Ovary (tissue), 9 donors: ENCODE measurements around the gene PKD1L1. TPM values are rescaled to one million over a fixed set of nuclear protein-coding genes. Genes with fewer than 3 reads are reported as not detected.

Experiments
- DNase-seq, 5 donors: peaks; one replicate each; pipeline ENCODE4 v3.0.0-alpha.2; 2019 to 2020
- H3K27ac ChIP-seq, 2 donors: fragments of 200-600 bp; one replicate each; pipeline versions ENCODE4 v1.5.1 to v1.8.0; 2019 to 2022
- H3K27me3 ChIP-seq: fragments of 200-600 bp; one replicate; pipeline ENCODE4 v1.8.0; 2022
- H3K36me3 ChIP-seq: fragments of 200-600 bp; sonication (generic); one replicate; pipeline ENCODE4 v1.5.1; 2019
- H3K4me1 ChIP-seq: one replicate; pipeline ENCODE4 v1.8.1; 2013; ENCODE audit warnings: mild to moderate bottlenecking, moderate library complexity; ENCODE audit not compliant: insufficient read depth
- H3K4me3 ChIP-seq: fragments of 200-600 bp; sonication (generic); one replicate; pipeline ENCODE4 v1.5.1; 2017
- H3K9me3 ChIP-seq, 2 donors: fragments of 200-600 bp in 1 of 2; sonication (generic) in 1 of 2; one replicate each; pipeline versions ENCODE4 v1.5.1 to v1.8.1; 2013 to 2019; ENCODE audit warnings: mild to moderate bottlenecking in 1 of 2, moderate library complexity in 1 of 2
- EP300 ChIP-seq: sonication (generic); formaldehyde crosslinking; IDR thresholded peaks from one replicate; pipeline ENCODE4 v1.6.1; 2017; ENCODE audit warnings: antibody characterized with exemption
- POLR2A ChIP-seq: fragments of 450-650 bp; IDR thresholded peaks from one replicate; pipeline ENCODE4 v1.6.1; 2017; ENCODE audit warnings: antibody characterized with exemption, mild to moderate bottlenecking, moderate library complexity
- WGBS, 3 donors: extraction: QIAGEN DNeasy Blood & Tissue Kit in 1 of 3; methylation state at CpG; one replicate each; pipeline versions ENCODE4 v1.1.5 to v1.1.7; 2013 to 2017; 5-methylcytosine and 5-hydroxymethylcytosine counted together
- intact Hi-C, 4 donors: fragments of 100-400 bp; cut with DNase I; formaldehyde crosslinking; loops; one replicate each; pipeline versions ENCODE4 v1.11.0 to v1.15.1; 2022 to 2023
- polyA plus RNA-seq, 2 donors: library from polyadenylated mRNA; stranded (reverse); fragments of 200-250 nt in 1 of 2; fragments of 350-450 nt in 1 of 2; fragmentation: Illumina TruSeq in 1 of 2; extraction: RNeasy Lipid Tissue Mini Kit (QIAGEN cat#74804) in 1 of 2; gene quantifications; one replicate each; pipeline ENCODE4 v1.2.3, GENCODE V29; 2013 to 2014
- total RNA-seq, 7 donors: library from RNA; depleted of rRNA in 2 of 7; stranded (reverse); fragments of >200 nt in 2 of 7; fragmentation: NEBNext Ultra II Directional in 3 of 7; extraction: Animal tissue kit (Norgen Biotek cat#: 25700) in 3 of 7; gene quantifications; one replicate each; pipeline versions ENCODE4 v1.1.0 to v1.2.4, GENCODE V29; 2016 to 2023
- TF ChIP-seq, protein P1 (sequence below), 3 donors: fragments of 450-650 bp in 2 of 3; fragments of 200-600 bp in 1 of 3; IDR thresholded peaks; one replicate each; pipeline versions ENCODE4 v1.5.1 to v1.8.0; 2016 to 2022; ENCODE audit warnings: antibody characterized with exemption in 3 of 3, mild to moderate bottlenecking in 1 of 3
- donor health status: DM: no; HTN: no; CAD: no; lungs with moderate emphysema.
- donor health status: DM: no; HTN: no; CAD: no.
- donor health status: Bipolar disorder and iron deficiency.
- donor health status: DM: yes; HTN: yes; CAD: no.
- donor health status: DM: no; HTN: no; CAD: no.
- donor health status: DM: yes; HTN: yes; CAD: no.

Gene PKD1L1
- total and polyA plus RNA-seq, 9 donors = 0.11 to 0.48 (median 0.22) TPM

DNA sequence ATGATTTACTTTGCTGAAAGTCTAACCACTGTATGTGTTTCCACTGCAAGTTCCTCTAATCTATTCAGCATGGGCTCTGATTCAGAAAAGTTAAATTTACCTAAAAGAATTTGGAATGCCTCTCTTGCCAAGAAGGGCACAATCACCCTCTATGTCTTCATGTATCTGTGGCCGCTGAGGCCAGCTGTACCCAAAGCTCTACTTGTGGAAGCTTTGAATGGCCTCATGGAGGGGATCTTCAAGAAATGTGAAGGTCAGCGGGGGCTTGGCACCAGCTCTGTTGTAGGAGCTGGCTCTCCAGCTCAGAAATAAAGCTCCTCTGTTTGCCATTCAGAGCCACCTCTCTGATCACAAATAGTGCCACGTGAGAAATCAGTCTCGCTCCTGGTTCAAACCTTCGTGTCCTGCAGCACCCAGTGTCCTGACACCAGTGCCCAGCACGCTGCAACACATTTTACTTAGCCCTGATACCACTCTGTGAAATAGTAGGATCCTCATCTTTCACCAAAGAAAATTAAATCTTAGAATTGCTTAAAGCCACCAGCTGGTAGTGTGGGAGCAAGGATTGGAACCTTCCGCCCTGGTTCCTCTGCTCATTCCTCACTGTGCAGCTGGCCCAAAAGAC, 61.1 kb downstream of the PKD1L1 start:
- no peak for DNase-seq
- intact Hi-C loops = no loop called here
- TF ChIP-seq POLR2A (no peak), EP300 (no peak)
- TF ChIP-seq, protein P1, sequence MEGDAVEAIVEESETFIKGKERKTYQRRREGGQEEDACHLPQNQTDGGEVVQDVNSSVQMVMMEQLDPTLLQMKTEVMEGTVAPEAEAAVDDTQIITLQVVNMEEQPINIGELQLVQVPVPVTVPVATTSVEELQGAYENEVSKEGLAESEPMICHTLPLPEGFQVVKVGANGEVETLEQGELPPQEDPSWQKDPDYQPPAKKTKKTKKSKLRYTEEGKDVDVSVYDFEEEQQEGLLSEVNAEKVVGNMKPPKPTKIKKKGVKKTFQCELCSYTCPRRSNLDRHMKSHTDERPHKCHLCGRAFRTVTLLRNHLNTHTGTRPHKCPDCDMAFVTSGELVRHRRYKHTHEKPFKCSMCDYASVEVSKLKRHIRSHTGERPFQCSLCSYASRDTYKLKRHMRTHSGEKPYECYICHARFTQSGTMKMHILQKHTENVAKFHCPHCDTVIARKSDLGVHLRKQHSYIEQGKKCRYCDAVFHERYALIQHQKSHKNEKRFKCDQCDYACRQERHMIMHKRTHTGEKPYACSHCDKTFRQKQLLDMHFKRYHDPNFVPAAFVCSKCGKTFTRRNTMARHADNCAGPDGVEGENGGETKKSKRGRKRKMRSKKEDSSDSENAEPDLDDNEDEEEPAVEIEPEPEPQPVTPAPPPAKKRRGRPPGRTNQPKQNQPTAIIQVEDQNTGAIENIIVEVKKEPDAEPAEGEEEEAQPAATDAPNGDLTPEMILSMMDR (IDR thresholded peaks at IDR 0.05) = no peak
- no peaks in the 10 kb centered on the region for H3K27me3 ChIP-seq
- H3K4me3 ChIP-seq = no peak overlapping the region
- H3K9me3 ChIP-seq = no peaks in the 10 kb centered on the region
- 91 to 92% (median 92%) methylated on average over 7 of the region's 7 CpGs for WGBS, 3 donors
- H3K4me1 ChIP-seq = peaks cover 3% of the 10 kb centered on the region
- H3K27ac ChIP-seq = no peak overlapping the region
- H3K36me3 ChIP-seq = no peaks in the 10 kb centered on the region

DNA sequence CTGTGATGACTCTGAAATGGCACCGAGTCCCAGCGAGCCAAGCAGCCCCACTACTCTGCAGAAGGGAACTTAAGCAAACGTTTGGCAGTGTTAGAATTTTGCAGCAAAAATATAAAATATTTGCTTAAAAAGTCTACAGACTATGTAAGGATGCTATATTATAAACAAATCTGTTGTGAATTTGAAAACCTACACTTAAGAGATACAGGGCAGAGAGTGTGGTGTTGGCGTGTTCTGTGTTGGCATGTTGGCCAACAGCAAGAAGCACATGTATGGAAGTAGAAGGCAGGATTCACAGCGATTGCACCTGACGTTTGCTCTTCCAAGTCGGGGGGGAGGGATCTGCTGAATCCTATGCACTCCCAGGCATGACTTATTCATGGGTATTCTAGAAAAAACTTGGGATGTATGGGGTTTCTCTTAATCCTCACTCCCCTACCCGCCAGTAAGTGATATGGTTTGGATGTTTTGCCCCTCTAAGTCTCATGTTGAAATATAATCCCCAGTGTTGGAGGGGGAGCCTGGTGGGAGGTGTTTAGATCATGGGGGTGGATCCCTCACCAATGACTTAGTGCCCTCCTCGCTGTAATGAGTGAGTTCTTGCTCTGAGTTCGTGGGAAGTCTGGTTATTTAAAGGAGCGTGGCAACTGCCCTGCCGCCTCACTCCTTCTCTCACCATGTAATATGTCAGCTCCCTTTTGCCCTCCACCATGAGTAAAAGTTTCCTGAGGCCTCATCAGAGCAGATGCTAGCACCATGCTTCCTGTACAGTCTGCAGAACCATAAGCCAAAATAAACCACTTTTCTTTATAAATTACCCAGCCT, 62.1 kb downstream of the PKD1L1 start:
- no peak for DNase-seq
- no peak for TF ChIP-seq EP300
- TF ChIP-seq, protein P1 (IDR thresholded peaks at IDR 0.05) = no peak
- TF ChIP-seq POLR2A = no peak
- intact Hi-C loops = no loop called here
- Histone ChIP-seq H3K27me3 (no peaks in the 10 kb centered on the region), H3K36me3 (no peaks in the 10 kb centered on the region), H3K4me3 (no peak overlapping the region), H3K27ac (no peak overlapping the region), H3K9me3 (no peaks in the 10 kb centered on the region), H3K4me1 (peaks cover 3% of the 10 kb centered on the region)
- 82 to 89% (median 85%) methylated on average over 12 of the region's 12 CpGs for WGBS, 3 donors

DNA sequence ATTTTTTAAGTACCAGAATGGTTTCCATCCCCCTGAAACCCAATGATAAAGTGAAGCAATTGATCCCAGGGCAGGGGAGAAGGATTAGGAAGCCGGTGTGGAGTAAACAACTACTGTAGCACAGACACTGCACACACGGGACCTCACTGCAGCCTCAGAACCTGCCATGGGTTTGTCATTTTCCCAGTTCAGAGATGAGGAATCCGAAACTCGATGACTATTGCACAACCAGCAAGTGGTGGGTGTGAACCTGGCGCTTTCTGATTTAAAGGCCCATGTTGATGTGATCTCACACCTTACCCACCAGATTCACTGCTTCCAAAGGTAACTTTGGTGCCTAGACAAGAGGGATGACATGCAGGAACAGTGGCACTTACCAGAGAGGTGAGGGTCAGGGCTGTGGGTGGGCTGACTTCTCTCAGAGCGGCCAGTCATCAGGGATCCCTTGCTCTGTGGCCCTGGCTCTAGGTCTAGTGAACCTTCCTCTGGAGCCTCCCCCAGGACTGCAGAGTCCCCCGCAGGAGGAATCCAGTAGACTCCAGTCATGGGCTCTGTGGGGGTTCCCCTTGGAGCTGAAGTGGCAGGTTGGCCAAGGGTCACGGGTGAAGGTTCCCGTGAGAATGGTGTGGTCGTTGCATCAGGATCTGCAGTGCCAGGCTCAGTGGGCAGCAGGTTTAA, 62.8 kb downstream of the PKD1L1 start:
- no peak for DNase-seq
- Histone ChIP-seq H3K4me3 (no peak overlapping the region), H3K36me3 (no peaks in the 10 kb centered on the region), H3K9me3 (no peaks in the 10 kb centered on the region), H3K4me1 (peaks cover 3% of the 10 kb centered on the region), H3K27ac (no peak overlapping the region), H3K27me3 (no peaks in the 10 kb centered on the region)
- WGBS, 3 donors = 86 to 87% (median 86%) methylated on average over 9 to 10 of the region's 10 CpGs
- TF ChIP-seq, protein P1 (IDR thresholded peaks at IDR 0.05) = no peak
- TF ChIP-seq EP300 (no peak), POLR2A (no peak)
- intact Hi-C loops = no loop called here

DNA sequence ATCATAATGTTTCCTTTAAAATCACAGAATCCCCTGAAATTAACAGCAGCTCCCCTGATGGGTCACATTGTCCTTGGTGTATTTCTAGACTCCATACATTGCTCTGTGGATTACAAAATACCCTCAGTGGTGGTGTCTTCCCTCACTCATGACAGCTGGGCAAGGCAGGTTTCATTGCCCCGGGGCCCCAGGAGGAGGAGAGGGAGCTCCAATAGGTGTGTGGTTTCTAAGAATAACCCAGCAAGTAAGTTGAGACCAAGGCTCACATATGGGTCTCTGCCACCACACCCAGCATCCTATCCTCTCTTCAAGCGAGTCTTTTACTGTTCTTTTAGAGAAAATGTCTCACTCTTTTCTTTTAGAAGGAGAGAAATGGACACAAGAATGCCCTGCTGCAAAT, 63.6 kb downstream of the PKD1L1 start:
- Histone ChIP-seq H3K4me3 (no peak overlapping the region), H3K4me1 (peaks cover 3% of the 10 kb centered on the region), H3K9me3 (no peaks in the 10 kb centered on the region), H3K36me3 (no peaks in the 10 kb centered on the region), H3K27me3 (no peaks in the 10 kb centered on the region), H3K27ac (no peak overlapping the region)
- 50 to 92% (median 63%) methylated on average over 2 of the region's 2 CpGs for WGBS, 3 donors
- TF ChIP-seq POLR2A (no peak), EP300 (no peak)
- TF ChIP-seq, protein P1 (IDR thresholded peaks at IDR 0.05) = no peak
- no peak for DNase-seq
- intact Hi-C loops = loop anchor here in 1 of 4 donors (5.0 kb wide), 1 partner anchor 1378 kb away; no protein-coding TSS in a partner anchor
